GM18499 (cell line): ENCODE results near the gene KCNJ1.

ENCODE experiments used
- ATAC-seq: cut with Tn5 transposase; IDR thresholded peaks from one replicate; pipeline ENCODE4 v1.9.1; 2021; ENCODE audit warnings: moderate number of reproducible peaks; ENCODE audit not compliant: insufficient read depth, unreplicated experiment

KCNJ1 gene

GRCh38 chr11:128800871-128801417 is 66.2 kb downstream of the KCNJ1 start:
- no peak for ATAC-seq

GRCh38 chr11:128796270-128796669 is 70.8 kb downstream of the KCNJ1 start:
- ATAC-seq, result peak; percentile 100

DNA sequence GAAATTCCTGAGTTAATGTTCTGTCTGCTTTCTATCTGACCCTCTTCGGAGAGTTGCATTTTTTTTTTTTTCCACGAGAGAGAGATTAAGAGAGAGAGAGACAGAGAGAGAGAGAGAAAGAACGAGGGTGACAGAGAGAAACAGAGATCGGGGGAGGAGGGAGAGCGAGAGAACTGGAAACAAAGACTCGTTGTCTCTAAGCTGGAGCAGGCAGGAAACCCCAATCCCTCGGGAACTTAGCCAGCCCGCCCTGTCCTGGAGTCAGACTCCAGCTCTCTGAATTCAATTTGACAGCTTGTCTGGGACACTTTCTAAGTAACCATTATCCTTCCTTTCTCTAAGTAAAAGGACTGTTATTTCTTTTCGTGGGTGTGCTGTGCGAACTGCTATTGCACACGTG is 76.9 kb downstream of the KCNJ1 start:
- no peak for ATAC-seq

DNA sequence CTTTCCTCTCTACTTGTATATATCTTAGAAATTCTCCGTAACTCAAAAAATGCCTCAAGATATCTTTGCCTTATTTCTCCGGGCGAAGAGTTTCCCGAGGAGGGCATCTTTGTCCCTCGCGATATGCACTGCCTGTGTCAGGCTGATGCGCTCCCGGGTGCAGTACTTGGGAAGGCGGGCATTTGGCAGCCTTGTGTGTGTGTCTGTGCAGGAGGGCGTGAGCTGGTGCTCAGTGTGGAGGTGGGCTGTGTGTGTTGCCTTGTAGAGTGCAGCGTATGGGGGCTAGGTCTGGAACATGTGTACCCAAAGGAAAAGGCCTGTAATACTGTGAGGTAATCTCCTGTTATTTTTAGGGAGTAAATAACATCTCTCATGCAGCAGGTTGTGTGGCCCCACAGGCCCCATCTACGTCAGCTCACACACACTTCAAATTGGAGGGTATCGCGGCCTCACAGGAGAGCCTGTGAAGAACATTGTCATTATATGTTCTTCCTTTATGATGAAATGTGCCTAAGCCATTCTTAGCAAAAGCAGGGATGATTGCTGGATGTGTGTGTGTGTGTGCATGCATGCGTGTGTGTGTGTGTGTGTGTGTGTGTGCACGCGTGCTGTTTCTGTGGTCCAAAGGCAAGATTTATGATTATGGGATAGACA is 77.5 kb downstream of the KCNJ1 start:
- ATAC-seq, result no peak
